Stimulated activated CD4-positive, alpha-beta T cell treated with anti-CD3 and anti-CD28 coated beads, Interleukin-4, amount 100 ng/mL, for 24 hours (primary cell): ENCODE data around the gene ZFP62.
"Not testable (repeated sequence)": the region's sequence is repeated elsewhere in the genome, so short reads cannot be mapped to it uniquely, and the experiment has no call there.

Experiments
- DNase-seq: peaks from one replicate; pipeline ENCODE4 v3.0.0-alpha.2; 2020

Gene ZFP62

DNA sequence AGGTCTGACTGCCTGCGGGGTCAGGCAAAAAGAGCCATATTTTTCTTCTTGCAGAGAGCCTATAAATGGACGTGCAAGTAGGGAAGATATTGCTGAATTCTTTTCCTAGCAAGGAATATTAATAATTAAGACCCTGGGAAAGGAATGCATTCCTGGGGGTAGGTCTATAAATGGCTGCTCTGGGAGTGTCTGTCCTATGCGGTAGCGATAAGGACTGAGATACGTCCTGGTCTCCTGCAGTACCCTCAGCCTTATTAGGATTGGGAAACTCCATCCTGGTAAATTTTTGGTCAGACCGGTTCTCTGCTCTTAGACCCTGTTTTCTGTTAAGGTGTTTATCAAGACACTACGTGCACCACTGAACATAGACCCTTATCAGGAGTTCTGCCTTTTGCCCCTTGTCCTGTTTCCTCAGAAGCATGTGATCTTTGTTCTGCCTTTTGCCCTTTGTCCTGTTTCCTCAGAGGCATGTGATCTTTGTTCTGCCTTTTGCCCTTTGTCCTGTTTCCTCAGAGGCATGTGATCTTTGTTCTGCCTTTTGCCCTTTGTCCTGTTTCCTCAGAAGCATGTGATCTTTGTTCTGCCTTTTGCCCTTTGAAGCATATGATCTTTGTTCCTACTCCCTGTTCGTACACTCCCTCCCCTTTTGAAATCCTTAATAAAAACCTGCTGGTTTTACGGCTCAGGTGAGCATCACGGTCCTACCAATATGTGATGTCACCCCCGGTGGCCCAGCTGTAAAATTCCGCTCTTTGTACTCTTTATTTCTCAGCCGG, 32.1 kb downstream of the ZFP62 start:
- not testable (repeated sequence) for DNase-seq

DNA sequence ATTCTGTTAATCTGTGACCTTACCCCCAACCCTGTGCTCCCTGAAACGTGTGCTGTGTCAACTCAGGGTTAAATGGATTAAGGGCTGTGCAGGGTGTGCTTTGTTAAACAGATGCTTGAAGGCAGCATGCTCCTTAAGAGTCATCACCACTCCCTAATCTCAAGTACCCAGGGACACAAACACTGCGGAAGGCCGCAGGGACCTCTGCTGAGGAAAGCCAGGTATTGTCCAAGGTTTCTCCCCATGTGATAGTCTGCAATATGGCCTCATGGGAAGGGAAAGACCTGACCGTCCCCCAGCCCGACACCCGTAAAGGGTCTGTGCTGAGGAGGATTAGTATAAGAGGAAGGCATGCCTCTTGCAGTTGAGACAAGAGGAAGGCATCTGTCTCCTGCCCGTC, 33.7 kb downstream of the ZFP62 start:
- not testable (repeated sequence) for DNase-seq

DNA sequence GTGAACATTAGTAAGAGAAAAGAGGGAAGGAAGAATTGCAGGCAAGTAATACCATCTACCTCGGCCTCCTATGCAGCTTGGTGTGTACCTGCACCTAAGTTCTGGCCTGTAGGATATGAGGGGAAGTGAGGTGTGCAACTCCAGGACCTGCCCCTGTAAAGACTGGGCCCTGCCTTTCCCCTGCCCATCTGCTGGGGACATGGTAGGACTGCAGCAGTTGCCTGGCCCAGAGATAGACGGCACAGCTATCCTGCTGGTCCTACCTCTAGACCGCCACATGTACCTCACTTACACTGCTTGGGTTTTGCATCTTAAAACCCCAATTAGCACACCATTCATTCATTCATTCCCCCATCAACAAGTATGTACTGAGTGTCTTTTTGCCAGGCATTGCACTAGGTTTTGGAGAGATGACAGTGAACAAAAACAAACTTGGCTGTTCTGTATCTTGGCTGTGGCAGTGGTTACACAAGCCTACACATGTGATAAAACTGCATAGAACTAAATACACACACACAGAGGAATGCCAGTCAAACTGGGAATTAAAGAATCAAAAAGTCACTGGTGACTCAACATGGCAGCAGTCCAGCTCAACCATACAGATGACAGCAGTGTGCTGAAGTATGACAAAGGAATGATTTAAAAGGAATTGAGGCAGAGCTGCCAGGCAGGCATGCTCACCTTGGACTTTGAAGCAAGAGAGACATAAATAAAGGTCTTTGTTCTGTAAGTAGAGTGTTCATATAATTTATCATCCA, 35.1 kb downstream of the ZFP62 start:
- DNase-seq = peak; percentile 42

DNA sequence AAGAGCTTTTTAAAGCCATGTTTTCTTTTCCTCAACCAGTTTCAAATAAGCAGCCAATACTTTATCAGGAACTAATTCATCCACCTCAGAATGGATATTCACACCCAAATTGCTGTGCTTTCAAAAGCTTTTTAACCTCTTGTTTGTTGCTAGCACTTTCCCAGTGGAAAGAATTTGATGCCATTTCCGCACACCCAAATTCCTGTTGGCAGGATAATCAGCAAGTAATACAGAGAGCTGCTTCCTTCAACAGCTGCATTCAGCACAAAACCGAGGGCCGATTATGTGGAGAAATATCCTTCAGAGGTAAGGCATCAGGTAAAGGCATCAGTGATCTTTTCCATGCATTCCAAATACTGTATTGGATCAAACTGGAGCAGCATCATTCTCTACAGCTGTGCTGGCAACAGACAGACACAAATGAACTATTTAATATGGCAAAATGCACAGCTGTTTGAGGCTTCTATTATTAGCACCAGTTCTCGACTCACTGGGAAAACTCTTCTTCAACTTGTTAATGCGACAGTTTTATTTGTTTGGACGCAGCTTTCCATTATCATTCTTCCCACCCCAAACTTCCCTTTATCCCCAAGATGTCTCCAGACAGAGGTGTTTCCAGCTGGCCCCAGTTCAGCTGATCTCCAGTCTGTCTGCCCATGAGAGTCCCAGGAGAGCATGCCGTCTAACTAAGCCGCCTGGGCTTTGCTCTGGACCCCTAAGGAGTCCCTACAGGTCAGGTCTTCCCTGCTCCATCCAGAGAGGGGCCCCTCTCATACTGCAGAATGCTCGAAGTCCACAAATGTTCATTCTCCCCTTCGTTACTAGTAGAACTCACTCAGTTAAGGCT, 36.2 kb downstream of the ZFP62 start:
- DNase-seq = no peak

DNA sequence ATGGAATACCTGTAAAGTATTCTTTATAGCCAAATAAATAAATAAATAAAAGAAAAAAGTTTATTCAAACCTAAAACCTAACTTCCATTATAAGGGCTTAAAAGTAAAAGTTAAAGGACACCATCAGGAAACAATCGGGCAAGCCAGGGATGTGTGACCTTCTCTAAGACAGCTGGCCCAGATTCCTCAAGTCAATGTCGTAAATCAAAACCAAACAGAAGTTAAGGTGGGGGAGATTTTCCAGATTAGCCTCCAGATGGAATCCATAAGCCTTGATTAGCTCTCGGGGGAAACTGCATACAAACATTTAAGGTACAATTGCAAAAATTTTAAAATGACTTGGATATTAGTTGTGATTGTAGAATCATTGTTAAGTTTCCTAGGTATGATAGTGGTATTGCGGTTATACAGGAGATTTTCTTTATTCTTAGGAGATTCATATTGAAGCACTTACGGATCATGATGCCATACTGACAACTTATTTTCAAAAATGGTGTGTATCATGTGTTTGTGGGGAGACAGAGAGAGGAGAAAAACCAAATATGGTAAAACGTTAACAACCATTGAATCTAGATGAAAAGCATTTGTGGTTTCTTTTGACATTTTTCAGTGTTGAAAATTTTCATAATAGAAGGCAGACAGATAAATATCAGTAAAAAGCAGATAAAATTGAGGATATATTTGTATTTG, 37.0 kb downstream of the ZFP62 start:
- no peak for DNase-seq

DNA sequence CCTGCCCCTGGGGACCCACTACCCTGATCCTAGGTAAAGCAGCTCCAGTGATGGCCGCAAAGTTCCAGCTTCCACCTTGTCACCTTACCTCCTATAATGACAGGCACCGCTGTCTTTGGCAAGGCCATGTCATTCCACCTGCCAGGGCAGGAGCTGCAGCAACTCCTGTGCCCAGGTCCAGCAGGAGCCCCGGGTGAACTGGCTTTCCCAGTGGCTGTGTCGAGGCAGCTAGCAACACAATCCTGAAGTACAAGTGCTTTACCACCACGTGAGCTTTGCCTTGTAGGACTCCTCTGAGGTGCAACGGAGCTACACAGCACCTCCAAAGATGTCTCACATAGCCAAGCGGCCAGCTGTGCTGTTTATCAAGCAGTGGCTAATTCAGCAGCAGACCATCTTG, 37.7 kb downstream of the ZFP62 start:
- no peak for DNase-seq

DNA sequence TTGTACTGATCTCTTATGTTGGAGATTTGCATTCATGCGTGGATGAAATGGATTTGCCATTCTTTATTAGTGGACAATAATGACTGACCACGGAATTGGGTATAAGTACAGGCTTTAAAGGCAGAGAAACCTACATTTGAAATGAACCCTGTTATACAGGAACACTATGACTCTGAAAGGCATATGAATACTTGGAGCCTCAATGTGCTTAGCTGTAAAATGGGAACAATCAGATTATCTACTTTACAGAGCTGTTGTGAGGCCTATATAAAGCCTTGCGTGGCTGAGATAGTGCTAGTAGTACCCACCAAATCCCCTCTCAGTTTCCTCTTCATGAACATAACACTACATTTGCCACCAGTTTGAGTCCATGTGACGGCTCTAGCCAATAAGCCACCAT, 39.5 kb downstream of the ZFP62 start:
- DNase-seq = no peak

DNA sequence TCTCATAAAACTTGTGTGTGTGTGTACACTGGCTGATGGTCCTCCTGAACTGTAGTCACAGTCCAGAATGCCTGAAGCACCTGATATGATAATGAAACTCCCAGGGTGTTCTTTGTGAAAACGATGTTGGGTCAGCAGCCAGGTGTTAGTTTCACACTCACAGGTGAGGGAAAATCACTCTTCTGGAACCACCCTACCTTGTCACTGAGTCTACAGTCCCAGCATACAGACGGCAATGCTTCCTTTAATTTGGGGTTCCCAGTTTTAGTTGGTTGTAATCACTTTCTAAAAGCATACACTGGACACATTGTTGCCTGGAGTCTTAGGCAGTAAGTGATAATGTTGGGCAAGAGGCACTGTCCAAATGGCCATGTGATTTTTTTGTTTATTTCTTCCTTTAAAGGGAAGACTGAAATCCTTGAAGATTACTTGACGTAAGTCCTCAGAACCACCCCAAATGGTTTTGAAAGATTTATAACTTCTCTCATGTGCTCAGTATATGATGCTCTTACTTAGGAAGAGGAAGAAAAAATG, 40.2 kb downstream of the ZFP62 start:
- no peak for DNase-seq

DNA sequence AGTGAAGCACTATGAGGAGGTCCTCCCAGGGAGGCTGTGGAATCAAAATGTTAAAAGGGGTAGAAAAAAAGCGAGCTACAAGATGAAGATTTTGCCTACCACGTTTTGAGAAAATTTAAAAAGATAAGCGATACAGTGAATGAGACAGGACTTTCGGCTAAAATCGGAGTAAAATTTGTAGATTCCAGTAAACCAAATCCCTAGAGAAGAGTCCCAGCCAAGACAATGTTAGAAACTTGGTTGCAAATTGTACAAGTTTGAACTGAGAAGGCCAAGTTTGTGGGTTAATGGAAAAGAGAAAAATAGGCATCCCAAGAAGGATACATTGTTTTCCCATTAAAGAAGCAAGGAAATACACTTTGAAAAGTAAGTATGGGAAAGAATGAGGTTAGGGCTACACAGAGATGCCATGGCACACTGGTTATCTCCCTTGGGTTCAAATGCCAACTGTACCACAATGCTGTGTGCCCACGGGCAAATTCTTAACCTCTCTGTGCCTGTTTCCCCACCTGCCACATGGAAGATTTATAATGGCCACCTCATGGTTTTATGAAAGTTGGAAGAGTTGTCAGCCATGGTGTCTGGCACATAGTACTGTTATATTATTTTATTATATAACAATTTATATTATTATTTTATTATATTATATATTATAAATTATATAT, 42.3 kb downstream of the ZFP62 start:
- DNase-seq = no peak

DNA sequence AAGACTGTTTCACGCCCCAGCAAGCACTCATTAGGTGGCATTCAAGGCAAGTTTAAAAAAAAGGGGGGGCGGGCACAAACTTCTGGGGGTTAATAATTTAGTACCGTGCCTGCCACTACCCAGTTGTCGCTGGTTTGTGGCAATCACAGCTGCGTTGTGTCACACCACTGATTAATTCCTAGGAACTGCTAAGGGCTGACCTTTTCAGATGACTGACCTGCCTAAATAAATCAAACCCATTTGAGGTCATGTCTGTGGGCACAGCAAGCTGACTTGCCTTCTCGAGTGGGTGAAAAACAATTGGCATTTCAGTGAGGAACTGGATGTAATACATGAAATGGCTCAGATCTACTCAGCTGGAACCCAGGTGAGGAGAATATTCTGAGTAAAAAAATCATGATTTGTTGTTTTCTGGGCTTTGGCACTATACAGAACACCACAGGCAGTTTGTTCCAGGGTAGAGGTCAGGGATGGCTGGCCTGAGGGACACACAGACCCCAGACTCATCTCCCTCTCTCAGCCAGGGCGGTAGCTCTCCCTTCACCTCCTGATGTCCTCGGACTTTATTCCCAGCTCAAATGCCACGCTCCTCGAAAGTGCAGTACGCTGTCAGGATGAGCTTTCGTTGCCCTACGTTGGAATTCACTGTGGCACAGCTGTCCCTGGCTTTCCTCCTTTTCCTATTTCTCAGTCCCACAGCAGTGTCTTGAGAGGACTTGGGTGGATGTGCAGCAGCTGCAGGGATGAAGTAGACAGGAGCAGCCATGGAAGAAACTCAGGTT, 43.0 kb downstream of the ZFP62 start:
- no peak for DNase-seq

DNA sequence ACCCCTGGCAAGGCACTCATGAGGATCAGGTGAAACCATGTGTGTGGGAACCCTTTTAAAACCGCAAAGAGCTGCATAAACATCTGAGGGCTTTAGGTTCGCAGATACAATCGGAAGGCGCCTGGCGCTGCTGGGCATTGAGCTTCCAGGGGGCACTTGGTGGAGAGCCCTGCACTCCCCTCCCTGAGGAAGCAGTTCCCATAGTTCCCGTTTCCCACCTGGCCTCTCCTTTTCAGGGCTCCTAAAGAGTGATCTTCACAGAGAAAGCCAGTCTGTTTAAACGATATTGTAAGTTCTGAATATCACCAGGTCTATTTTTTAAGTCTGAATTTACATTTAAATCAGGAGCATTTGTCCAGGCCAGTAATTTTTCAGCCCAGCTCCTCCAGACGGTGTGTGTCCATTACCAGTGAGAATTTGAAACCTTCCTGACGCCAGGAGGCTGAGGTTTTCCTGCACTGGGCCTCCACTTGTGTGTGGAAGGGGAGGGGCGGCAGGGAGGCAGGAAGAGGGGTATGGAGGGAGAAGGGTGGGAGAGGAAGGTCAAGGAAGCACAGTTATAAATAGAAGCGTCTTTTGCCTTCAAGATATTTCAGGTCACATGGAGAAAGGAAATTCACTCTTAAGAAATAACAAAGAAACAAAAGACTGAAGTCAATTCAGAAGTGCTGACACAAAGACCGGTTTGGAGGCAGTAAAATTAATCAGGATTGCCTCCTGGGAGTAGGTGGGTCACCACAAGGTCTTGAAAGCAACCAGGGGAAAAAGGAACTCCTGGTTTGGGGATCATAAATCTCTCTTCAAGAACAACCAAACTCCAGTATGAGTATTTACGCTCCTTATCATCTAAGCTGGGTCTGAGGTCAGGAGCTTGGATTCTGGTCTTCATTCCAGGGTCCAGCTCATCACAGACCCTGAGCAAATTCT, 44.2 kb downstream of the ZFP62 start:
- DNase-seq = peak; percentile 26

DNA sequence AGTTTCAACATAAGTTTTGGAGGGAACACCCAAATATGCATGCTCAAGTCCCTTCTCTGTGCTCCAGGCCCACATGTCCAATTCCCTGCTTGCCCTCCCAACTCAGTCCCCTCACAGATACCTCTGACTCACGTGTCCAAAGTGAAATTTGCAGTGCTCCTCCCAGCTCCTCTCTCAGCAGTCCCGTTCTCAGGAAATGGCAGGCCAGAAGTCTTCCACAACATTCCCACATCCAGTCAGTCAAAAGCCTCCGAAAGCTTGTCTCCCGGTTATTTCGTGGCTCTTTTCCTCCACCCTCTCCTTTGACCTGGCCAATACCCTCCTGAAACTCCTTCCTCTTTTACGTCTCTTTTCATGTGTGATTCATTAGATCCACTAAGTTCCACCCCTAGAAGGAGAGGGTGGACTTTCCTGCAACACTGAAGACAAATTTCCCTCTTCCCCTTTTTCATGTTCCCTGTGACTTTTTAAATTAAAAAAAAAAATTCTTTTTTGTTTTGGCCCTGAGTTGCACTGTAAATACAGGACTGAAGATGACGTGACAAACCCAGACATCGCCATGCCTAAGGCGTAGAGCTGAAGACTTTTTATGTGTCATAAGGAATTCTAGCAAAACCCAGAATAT, 45.7 kb downstream of the ZFP62 start:
- no peak for DNase-seq

DNA sequence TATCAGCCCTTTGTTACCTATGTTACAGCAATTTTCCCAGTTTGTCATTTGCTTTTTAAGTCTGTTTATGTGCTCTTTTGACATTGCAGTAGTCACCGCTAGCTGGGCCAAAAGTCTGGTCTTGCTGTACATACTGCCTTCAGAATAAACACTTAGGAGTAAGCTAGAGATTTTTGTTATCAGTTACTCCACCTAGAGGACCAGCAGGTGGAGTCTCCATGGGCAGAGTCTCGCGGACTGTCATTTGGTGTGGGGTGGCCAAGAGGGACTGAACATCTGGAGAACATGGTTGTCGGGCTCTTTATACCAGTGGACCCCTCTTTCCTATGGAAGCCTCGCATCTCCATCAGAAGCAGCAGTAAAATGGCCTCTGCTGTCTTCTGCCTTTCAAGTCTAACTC, 47.7 kb downstream of the ZFP62 start:
- DNase-seq = no peak

DNA sequence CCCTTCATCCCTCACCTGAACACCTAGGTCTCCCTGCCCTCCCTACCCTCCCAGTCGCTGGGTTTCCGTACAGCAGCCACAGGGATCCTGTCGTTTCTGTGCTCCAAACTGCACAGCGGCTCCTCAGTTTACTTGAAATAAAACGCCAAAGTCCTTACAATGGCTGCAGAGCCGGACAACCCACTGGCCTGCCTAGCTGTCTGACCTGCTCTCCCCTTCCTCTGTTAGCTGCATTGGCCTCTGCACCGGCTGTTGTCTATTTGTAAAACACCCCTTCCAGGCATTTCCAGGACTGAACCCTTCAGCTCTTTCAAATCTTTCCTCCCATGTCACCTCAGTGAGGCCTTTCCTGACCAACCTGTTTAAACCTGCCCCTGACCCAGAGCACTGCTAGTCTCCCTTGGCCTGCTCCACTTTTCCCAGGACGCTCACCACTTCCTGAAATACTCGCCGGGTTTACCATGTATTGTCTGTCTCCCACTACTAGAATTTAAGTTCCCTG, 49.4 kb downstream of the ZFP62 start:
- DNase-seq = no peak

DNA sequence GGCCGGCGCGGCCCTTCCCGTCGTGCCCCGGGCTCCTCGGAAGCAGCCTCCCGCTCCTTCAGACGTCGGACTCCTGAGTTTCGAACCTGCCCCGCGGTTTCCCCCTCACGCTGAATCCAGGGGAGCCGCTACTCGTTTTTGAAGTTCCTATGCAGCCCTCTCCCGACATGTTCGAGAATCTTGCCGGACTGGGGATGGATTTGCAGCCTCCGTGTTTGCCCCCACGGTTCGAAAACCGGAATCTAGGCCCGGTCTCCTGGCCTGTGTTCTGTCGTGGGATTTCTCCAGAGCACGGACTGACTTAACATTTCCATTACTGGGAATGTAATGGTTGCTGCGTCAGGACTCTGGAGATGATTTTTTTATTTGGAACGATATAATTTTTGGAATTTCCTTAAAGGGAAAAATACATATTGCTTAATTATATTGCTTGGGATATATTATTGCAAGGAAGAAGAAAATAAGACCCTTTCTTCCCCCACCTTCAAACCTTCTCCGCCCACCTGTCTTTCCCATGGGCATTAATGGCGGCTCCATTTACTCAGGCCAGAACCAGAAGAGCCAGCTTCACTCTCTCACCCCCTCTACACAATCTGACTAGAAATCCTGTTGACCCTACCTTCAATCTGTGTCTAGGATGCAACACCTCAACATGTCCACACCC, 50.0 kb downstream of the ZFP62 start:
- peak; percentile 57 for DNase-seq

DNA sequence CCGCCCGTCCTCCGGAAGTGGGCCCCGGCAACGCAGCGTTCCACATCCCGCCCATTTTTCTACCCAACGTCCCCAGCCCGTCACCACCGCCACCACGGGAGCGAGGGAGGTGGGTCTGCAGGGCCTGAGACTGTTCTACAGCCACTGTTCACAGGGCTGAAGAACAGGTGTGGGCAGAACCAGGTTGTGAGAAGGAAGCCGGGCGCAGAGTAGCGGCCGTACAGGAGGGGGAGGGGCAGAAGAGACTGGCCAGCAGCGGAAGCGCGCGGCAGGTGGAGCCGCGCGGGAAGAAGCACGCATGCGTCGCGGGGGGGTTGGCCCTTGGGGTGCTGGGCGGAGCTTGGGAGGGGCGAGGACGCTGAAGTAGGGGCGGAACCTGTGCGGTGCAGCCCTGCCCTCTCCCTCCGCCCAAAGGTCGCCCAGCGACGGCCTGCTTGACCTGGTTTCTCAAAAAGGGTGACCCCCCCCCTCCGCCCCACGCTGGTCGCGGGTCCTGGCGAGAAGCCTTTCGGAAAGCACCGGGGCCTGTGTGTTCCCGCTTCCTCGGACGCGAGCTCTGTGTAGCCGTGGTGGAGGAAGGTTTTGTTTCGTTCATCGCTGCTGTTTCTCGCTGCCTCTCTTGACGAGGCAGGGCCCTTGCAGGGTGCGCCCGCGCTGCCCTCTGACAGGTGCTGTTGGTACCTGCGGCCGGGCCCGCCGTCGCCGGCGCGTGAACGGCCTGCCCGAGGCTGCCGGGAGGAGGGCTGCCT, 50.7 kb downstream of the ZFP62 start:
- peak; percentile 95 for DNase-seq

DNA sequence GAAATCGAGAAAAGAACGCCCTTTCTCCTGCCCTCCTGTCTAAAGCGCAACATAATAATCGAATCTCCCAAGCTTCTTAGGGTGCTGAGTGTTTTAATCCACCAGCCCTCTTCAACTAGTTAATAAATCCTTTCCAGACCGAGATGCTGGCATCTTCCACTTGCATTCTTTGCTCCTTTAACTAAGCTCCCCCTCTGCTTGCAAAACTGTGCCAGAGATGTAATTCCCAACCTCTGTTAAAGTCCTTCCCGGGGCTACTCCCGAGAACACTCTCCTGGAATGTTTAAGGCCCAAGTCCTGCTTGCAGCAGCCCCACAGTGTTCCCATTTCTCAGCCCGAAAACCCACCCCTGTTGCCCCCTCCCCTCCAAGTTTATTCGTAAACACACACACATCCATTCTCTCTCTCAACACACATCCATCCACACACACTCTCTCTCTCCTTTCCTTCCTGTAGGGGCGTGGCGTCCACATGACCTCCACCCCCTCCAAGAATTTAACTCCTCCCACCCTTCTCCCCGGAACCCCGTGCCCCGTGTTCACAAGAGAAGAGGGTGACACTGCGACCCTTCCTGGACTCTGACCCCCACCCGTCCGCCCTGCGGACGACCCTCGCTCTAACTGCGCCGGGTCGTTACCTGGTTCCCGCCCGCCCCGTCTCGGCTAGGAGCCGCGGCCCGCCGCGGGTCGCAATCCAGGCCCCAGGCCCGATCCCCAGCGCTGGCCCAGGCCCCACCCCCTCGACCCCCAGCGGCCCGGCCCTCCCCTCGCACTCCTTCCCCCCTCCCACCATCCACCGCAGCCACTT, 51.5 kb downstream of the ZFP62 start:
- peak; percentile 87 for DNase-seq
